DMS 273 (cell line): ENCODE data around the gene PGRMC1.
"Not testable (repeated sequence)": the region's sequence is repeated elsewhere in the genome, so short reads cannot be mapped to it uniquely, and the experiment has no call there.

Source experiments
- DNase-seq: peaks from one replicate; lab custom pipeline; 2025; ENCODE audit not compliant: unreplicated experiment; lab: John Stamatoyannopoulos, UW

PGRMC1 gene

DNA sequence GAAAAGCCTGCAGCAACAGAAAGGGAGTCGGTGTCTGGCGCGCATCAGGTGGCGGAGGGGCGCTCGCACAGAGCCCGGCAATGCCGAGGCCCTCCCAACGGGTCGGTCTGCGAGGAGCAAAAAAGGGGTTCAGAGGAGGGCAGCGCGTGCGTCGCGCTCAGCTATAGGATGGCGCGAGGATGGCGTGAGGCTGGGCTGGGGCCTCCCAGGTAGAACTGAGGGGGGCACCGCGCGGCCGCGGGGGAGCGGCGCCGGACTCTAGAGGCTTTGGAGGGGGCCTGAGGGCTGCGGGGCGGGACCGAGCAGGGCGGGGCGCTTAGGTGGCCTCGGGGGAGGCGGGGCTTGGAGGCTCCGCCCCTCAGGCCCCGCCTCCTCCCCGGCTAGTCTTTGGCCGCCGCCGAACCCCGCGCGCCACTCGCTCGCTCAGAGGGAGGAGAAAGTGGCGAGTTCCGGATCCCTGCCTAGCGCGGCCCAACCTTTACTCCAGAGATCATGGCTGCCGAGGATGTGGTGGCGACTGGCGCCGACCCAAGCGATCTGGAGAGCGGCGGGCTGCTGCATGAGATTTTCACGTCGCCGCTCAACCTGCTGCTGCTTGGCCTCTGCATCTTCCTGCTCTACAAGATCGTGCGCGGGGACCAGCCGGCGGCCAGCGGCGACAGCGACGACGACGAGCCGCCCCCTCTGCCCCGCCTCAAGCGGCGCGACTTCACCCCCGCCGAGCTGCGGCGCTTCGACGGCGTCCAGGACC is at the start of gene PGRMC1:
Gene PGRMC1, plus strand, starts transcription at position 414 of the 751 bp plus-strand sequence. Its CDS starts 79 bp downstream, at position 493.
- peak; percentile 92 for DNase-seq

DNA sequence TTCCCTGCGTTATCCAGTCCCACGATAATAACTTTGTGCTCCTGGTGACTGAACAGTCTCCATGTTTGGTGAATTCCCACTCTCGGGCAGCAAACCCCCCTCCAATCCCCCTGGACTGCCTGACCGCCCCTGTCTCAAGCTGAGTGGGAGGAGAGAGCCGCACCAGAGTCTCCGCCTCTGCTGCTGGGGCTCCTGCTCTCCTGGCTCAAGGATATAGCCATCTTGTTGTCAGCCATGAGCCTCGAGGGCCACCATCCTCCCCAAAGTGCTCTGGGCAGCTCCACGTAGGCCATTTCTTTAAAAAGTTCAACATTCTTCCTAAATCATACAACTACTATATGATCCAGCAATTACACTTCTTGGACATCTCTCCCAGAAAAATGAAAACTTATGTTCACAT is 49.3 kb upstream of the PGRMC1 start:
- no peak for DNase-seq

DNA sequence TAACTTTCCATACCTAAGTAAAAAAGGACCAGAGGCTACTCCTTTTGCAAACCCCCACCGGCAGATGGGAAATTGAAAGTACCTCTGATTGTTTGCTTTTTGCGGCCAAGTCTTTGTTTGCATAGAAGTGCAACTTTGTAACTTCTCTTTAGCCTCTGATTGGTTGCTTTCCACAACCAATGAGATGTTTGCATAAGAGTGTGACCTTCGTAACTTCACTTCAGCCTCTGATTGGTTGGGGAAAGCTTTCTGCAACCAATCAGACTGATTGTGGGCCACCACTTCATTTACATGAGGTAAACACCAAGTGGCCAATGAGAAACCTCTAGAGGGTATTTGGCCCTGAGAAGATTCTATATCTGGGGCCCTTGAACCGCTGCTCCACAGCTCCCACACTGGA is 48.8 kb upstream of the PGRMC1 start:
- no peak for DNase-seq

DNA sequence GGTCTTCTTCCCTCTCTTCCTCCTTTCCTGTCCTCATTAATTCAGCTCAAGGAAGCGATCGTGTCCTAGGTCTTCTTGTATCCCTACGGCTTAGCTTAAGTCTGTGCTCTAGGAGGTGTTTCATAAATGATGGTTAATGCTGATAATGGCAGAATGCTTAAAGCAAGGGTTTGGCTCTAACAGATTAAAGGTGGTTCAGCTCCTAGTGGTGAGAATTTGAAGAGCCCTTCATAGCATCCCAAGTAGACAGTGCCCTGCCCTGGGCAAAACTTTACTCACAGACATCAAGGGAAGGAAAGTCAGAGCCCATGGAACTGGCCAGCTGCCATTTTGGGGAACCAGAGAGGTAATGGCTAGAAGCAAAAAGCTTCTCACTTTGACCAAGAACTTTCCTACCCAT is 47.0 kb upstream of the PGRMC1 start:
- DNase-seq, result peak; percentile 60

DNA sequence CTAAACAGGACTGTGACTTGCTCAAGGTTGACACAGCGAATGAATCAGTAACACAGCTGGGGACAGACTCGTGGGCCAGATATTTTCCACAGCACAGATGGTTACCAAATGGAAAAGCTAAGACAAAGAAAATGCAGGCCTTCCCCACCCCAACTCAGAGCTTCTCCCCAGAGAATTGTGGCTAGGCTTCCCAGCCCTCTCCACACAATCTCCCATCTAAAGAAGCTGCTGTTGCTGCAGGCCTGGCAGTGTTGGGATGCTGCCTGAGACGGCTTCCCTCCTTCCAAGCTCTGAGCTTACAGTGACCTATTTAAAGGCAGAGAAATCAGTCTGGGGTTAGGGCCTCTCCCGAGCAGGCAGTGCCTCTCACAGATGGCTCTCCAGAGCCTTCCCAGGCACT is 46.5 kb upstream of the PGRMC1 start:
- peak; percentile 73 for DNase-seq

DNA sequence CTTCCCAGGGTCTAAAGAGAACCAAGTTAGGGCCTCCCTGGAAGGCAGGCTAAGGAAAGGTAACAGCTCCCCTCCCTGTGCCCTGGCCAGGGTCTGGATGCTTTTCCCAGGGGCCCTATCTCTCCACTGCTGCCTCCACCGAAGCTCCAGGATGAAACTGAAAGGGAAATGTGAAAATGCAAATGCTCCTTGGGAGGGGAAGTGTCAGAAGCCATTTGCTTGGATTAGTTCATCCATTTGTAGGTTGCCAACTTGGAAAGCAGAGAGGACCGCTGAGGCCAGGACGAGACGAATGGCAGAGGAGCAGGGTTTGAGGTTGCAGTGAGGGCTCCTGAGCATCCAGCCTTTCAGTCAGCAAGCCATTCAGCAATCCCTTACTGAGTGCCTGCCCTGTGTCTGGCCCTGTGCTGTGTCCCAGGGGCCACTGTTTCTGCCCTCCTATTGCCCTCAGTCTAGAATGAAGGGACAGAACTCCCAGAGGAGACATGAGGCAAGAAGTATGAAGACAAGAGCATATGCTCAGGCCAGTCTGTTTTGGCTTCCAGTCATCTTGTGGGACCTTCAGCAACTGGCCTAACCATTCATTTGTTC is 45.9 kb upstream of the PGRMC1 start:
- DNase-seq, result peak; percentile 37

DNA sequence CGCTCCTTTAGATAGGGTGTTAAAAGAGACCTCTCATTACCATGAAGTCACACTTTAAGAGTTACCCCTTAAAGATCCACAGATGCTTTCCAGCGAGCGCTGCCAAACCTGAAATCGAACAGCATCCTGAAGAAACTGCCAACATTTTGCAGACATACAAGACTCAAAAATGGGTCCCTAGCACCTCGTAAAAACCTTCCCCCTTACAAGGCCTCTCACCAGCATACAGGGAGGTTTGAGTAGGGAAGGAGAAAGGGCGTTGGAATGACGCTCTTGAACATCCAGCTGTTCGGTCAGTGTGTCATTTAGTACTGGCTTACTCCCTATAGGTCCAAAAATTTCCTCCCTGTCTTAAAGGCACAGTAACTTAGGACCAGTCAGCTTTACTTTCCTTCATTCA is 45.3 kb upstream of the PGRMC1 start:
- peak; percentile 21 for DNase-seq

DNA sequence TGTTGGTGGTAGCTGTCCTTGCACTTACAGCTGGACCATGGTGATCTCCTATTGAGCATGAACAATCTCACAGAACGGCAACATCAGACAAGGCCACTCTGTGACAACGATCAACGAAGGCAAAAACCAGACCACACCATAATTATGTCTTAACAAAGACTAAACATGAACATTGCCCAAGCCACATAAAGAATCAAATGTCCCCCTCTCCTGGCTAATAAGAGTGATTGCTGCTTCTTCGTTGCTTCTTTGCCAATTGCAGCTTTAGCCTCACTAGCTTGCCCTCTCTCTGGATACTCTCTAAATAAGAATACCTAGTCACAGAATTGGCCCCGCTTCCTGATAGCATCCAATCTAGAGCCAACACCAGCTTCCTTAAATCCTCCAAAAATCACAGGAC is 41.5 kb upstream of the PGRMC1 start:
- peak; percentile 35 for DNase-seq

DNA sequence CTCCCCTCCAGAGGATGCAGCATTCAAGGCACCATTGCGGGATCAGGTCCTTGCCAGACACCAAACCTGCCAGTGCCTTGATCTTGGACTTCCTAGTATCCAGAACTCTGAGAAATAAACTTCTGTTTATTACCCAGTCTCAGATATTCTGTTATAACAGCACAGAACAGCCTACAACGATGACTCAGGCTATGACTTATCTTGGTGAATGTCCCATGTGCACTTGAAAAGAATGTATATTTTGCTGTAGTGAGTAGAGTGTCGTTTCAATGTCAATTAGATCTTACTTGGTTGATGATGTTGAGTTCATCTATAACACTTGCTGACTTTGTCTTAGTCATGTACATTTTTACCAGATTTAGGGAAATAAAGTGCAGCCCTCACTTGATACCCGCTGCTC is 34.5 kb upstream of the PGRMC1 start:
- no peak for DNase-seq

DNA sequence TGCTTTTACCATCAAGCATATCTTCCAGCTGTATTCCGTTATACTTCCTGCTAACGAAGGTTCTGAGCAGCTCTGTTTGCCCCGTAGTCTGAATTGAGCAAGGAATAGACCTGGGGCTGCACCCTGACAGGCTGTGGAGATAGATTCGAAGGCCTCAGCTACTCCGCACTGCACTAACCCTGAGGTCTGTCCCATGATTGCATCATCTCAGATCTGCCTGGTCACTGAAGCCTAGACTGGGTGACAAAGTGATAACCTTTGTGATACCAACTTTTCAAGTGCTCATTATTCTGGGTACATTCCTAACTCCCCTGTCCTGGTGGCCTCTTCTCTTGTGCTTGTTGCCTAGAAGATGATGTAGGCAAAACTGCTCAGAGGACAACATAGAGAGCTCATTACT is 29.9 kb upstream of the PGRMC1 start:
- DNase-seq, result no peak

DNA sequence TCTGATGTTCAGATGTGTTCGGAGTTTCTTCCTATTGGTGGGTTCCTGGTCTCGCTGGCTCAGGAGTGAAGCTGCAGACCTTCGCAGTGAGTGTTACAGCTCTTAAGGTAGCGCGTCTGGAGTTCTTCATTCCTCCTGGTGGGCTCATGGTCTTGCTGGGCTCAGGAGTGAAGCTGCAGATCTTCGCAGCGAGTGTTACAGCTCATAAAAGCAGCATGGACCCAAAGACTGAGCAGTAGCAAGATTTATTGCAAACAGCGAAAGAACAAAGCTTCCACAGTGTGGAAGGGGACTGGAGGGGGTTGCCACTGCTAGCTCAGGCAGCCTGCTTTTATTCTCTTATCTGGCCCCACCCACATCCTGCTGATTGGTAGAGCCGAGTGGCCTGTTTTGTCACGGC is 28.6 kb upstream of the PGRMC1 start:
- DNase-seq, result not testable (repeated sequence)

DNA sequence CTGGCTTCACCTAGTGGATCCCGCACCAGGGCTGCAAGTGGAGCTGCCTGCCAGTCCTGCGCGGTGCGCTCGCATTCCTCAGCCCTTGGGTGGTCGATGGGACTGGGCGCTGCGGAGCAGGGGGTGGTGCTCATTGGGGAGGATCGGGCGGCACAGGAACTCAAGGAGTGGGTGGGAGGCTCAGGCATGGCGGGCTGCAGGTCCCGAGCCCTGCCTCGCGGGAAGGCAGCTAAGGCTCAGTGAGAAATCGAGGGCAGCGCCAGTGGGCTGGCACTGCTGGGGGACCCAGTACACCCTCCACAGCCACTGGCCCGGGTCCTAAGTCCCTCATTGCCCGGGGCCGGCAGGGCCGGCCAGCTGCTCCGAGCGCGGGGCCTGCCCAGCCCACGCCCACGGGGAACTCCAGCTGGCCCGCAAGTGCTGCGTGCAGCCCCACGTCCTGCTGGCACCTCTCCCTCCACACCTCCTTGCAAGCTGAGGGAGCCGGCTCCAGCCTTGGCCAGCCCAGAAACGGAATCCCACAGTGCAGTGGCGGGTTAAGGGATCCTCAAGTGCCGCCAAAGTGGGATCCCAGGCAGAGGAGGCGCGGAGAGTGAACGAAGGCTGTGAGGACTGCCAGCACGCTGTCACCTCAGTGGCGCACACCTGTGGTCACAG is 27.6 kb upstream of the PGRMC1 start:
- no peak for DNase-seq

DNA sequence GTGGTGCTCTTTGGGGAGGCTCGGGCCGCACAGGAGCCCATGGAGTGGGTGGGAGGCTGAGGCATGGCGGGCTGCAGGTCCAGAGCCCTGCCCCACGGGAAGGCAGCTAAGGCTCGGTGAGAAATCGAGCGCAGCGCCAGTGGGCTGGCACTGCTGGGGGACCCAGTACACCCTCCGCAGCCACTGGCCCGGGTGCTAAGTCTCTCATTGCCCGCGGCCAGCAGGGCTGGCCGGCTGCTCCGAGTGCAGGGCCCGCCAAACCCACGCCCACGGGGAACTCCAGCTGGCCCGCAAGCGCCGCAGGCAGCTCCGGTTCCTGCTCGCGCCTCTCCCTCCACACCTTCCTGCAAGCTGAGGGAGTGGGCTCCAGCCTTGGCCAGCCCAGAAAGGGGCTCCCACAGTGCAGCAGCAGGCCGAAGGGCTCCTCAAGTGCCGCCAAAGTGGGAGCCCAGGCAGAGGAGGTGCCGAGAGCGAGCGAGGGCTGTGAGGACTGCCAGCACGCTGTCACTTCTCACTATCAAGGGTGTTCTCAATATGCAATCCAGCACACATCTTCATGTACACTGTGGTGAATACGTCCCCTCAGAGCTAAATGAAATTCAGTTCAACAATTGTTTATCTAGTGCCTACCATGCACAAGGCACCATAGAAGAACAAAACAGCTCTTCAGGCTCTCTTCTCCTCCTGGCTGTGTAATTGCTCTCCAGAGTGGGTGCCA is 25.0 kb upstream of the PGRMC1 start:
- DNase-seq, result not testable (repeated sequence)

DNA sequence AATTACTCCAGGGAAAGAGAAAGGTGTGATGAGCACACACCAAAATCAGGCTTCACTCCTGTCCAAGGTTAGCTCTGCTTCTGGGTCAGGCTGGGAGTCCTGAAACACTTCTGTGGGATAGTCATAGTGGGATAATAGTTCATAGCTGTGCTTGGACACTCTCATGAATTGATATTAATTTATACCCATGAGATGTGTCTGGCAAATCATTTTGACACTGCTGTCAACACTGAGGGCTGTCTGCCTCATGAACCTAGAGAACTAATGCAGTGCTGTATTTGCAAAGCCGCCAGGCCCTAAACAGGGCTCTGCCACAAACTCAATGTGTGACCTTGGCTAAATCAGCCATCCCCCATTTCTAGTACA is 24.5 kb upstream of the PGRMC1 start:
- DNase-seq, result no peak

DNA sequence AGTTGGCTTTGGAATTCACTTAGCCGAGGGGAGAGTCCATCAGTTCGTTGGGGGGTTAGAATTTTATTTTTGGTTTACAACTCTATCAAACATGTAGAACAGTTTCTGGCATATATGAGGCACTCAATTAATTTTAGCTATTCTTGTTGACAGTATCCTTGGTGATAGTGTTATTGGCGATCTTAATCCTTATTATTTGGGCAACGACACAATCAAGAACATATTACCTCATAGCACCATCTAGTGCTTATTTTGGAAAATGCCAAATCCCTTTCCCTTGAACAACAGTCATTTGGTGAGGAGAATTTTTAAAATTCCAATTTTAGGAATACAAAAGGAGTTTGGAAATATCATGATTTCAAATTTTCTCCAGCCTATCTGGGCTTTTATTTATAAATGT is 17.9 kb upstream of the PGRMC1 start:
- DNase-seq, result peak; percentile 51

DNA sequence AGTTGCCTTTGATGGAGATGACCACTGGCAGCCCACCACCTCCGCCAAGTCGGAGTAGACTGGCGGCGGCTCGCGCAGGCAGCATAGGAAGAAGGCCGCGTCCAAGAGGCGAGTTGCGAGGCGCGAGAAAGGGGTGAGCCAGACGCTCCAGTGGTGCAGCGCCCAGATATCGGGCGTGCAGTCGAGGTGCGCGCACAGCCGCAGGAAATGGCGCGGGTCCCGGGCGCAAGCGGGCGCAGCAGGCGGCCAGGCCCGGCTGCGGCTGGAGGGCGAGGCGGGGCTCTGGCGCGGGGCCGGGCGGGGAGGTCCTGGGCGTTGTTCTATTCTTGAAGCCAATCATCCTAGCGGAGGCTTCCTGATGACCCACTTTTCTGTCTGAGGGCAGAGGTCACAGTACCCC is 13.2 kb upstream of the PGRMC1 start:
- no peak for DNase-seq

DNA sequence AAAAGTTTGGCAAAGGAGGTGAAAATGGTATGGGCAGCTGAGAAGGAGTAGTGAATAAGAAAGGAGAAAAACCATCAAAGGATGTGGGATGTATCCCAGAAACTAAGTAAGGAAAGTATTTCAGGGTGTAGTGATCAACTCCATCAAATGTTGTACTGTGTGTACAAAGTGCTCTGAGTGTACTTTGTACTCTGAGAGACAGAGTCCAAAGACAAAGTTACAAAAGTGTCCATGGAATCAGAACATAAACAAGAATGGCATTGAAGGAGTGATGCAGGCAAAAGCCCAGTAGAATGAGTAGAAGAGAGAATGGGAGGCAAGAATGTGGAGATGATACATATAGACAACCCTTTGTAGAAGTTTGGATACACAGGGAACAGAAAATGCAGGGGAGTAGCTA is 12.3 kb upstream of the PGRMC1 start:
- no peak for DNase-seq

DNA sequence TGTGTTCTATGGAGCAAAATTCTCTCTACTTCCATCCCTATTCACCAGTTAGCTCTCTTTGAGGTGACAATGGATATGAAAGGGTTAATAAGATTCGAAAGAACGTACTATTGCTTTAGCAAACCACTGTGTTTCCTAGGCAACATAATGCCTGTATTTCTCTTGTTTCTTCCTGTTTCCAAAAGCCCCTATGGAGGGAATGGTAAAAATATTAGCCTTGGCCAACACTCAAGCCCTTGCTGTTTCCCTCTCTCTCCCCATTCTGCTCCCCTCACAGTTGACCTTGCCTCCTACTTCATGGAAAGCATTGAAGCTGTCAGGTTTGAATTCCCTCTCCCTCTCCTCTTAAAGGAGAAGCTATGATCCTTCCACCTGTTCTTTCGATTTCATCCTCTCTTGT is 9.6 kb upstream of the PGRMC1 start:
- no peak for DNase-seq

DNA sequence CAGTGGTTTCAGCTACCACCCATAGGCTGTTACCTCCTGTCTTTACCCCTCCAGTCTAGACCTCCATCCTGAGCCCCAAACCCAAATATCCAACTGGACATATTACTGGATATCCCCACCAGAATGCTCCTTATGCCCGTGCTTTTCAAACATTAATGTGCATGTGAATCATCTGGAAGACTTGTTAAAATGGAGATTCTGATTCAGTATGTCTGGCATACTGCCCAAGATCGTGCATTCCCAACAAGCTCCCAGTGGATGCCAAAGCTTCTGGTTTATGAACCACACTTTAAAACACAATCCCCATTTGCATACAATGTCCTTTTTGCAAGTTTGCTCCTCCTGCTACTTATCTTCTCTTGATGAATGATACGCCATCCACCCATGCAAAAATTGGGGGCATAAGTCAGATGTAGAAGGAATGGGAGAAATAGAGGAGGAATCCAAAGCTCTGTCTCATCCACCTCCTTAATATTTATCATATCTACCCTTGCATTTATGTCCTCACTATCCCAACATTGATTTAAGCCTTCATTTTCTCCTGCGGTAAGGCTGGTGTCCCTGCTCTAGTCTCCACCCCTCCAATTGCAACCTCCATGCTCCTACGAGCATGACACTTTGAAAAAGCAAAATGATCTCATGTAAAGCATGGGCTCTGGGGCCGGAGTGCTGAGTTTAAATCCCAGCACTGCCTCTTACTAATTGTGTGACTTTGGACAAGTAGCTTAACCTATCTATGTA is 7.4 kb upstream of the PGRMC1 start:
- peak; percentile 24 for DNase-seq

DNA sequence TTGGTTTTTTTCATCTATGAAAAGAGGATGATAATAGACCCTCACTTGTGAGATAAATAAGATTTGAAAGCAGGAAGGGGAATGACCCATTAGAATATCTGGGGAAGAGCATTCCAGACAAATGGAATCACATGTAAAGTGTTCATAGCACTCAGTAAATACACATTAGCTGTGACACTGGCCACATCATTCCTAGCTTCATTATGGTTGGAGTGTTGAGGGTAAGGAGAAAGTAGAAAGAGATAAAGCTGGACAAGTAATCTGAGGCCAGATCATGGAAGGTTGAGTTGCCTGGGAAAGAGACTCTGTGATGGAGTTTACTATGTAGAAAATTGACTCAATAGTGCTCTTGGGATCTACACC is 6.9 kb upstream of the PGRMC1 start:
- no peak for DNase-seq

DNA sequence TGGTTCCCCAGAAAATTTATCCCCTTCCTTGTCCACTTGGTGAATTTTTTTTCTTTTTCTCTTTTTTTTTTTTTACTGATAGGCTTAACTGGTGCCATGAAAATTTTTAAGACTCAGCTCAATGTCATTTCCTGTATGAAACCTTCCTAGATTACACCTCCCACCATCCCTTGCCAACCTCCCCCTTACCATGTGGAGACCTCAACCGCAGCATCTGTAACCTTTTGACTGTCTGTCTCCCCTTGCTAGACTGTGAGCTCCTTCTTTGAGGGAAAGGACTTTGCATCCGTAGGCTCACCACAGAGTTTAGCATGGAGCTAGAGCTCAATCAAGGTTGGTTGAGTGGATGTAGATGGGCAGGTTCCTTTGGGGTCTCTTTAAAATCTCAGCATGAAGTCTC is 5.2 kb upstream of the PGRMC1 start:
- no peak for DNase-seq
